ENCODE results near the gene SCYGR1. TPM values are rescaled to one million over a fixed set of nuclear protein-coding genes. Genes with fewer than 3 reads are reported as not detected.

The SCYGR1 gene
- total RNA-seq, 1 donor from 2014 or later: not detected

DNA sequence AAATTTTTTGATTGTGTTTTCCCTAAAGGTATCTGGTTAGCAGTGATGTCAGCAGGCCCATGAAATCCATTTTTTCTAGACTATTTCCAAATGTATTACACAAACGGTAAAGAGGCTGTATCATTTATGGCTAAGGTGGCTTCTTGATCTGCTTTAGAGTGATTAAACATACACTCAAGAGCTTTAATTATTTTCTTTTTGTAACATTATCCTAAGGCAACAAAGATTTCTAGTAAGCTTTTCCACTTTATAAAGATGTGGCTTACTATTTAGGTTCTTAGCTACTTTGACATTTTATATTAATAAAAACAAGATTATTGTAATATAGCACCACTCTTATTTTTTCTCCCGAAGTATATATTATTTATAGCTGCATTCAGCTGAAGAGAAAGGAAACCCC, 46.2 kb downstream of the SCYGR1 start:
- Mint-ChIP-seq H3K27me3 (ENCODE audit: low read depth) (no peaks in the 10 kb centered on the region), H3K9me3 (no peaks in the 10 kb centered on the region), H3K4me1 (no peaks in the 10 kb centered on the region), H3K4me3 (no peak overlapping the region), H3K36me3 (peaks cover 22% of the 10 kb centered on the region), H3K27ac (no peak overlapping the region)
- no peak for DNase-seq (ENCODE audit: low spot score in 2 of 2, unreplicated experiment in 2 of 2)
- TF ChIP-seq, protein P1, sequence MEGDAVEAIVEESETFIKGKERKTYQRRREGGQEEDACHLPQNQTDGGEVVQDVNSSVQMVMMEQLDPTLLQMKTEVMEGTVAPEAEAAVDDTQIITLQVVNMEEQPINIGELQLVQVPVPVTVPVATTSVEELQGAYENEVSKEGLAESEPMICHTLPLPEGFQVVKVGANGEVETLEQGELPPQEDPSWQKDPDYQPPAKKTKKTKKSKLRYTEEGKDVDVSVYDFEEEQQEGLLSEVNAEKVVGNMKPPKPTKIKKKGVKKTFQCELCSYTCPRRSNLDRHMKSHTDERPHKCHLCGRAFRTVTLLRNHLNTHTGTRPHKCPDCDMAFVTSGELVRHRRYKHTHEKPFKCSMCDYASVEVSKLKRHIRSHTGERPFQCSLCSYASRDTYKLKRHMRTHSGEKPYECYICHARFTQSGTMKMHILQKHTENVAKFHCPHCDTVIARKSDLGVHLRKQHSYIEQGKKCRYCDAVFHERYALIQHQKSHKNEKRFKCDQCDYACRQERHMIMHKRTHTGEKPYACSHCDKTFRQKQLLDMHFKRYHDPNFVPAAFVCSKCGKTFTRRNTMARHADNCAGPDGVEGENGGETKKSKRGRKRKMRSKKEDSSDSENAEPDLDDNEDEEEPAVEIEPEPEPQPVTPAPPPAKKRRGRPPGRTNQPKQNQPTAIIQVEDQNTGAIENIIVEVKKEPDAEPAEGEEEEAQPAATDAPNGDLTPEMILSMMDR (IDR thresholded peaks at IDR 0.05; ENCODE audit: unreplicated experiment): no peak

DNA sequence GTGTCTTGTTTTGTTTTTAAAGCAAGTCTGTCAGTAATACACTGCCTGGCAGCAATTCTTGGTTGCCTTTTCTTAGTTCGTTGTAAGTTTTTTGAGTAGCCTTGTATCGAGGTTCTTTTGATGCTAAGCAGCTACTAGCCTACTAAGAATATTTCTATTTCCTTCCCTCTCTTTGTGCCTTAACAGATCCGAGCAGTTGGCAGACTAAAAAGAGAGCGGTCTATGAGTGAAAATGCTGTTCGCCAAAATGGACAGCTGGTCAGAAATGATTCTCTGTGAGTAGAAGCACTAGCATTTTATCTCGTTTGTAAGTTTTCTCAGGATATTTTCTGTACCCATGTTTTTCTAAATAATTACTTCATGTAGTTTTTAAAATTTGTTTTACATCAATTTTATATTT, 47.6 kb downstream of the SCYGR1 start:
- Mint-ChIP-seq H3K4me1 (no peaks in the 10 kb centered on the region), H3K27me3 (ENCODE audit: low read depth) (no peaks in the 10 kb centered on the region), H3K4me3 (no peak overlapping the region), H3K9me3 (no peaks in the 10 kb centered on the region), H3K27ac (no peak overlapping the region), H3K36me3 (peaks cover 29% of the 10 kb centered on the region)
- DNase-seq (ENCODE audit: low spot score in 2 of 2, unreplicated experiment in 2 of 2): no peak
- TF ChIP-seq, protein P1 (IDR thresholded peaks at IDR 0.05; ENCODE audit: unreplicated experiment): no peak

DNA sequence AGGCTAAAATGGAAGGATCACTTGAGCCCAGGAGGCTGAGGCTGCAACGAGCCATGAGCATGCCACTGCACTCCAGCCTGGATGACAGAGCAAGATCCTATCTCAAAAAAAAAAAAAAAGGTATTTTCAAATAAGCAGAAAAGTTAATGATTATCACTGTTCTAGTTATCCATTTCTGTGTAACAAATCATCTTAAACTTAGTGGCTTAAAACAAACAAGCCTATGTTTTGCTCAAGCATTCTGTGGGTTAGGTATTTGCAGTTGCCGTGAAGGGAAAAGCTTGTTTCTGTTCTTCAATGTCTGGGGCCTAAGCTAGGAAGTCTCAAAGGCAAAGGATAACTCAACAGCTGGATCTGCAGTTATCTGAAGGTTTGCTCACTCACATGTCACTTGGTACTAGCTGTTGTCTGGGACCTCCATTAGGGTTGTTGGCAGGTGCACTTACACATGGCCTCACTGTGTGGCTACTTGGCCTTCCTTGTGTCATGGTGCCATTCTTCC, 48.6 kb downstream of the SCYGR1 start:
- H3K36me3 Mint-ChIP-seq: peaks cover 36% of the 10 kb centered on the region
- no peak overlapping the region for H3K27ac Mint-ChIP-seq
- no peak overlapping the region for H3K4me3 Mint-ChIP-seq
- H3K27me3 Mint-ChIP-seq (ENCODE audit: low read depth): no peaks in the 10 kb centered on the region
- no peak for DNase-seq (ENCODE audit: low spot score in 2 of 2, unreplicated experiment in 2 of 2)
- H3K9me3 Mint-ChIP-seq: no peaks in the 10 kb centered on the region
- TF ChIP-seq, protein P1 (IDR thresholded peaks at IDR 0.05; ENCODE audit: unreplicated experiment): no peak
- H3K4me1 Mint-ChIP-seq: no peaks in the 10 kb centered on the region

Other genes starting within 250 kb of the SCYGR1 start
- gene COL4A4, start 223.7 kb downstream of the SCYGR1 start, total RNA-seq: 0.11 to 0.18 TPM (median 0.11 TPM) in 3 replicates
- gene COL4A3, start 223.3 kb downstream of the SCYGR1 start, total RNA-seq: not detected in 3 replicates
- 90.2 to 93.9 TPM (median 93.3 TPM) in 3 replicates for gene MFF, start 62.7 kb downstream of the SCYGR1 start, total RNA-seq
- not detected in 3 replicates for gene TM4SF20, start 8.6 kb downstream of the SCYGR1 start, total RNA-seq
- 59.3 to 62.5 TPM (median 60.9 TPM) in 3 replicates for gene AGFG1, start 84.2 kb upstream of the SCYGR1 start, total RNA-seq
- gene SCYGR2, start 210.9 kb upstream of the SCYGR1 start, total RNA-seq: not detected in 3 replicates
- gene SCYGR3, start 226.9 kb upstream of the SCYGR1 start, total RNA-seq: not detected in 3 replicates
- not detected in 3 replicates for gene SCYGR4, start 229.5 kb upstream of the SCYGR1 start, total RNA-seq

All from mesothelial cell of epicardium (in vitro differentiated cells).